Measurements from ENCODE around the gene NT5DC1. TPM values are rescaled to one million over a fixed set of nuclear protein-coding genes. Genes with fewer than 3 reads are reported as not detected.
"Not testable (repeated sequence)": the region's sequence is repeated elsewhere in the genome, so short reads cannot be mapped to it uniquely, and the experiment has no call there.

Gene NT5DC1
- total RNA-seq, 4 donors from 2014 or later: 7.4 to 12.9 (median 11.4) TPM

- Histone ChIP-seq H3K9me3 (no peaks in the 10 kb centered on the region), H3K27ac (no peak overlapping the region), H3K4me1 (no peaks in the 10 kb centered on the region), H3K4me3 (no peak overlapping the region), H3K36me3 (no peaks in the 10 kb centered on the region), H3K27me3 (no peaks in the 10 kb centered on the region)
- TF ChIP-seq CTCF (IDR thresholded peaks at IDR 0.05) (no peak), POLR2AphosphoS5 (IDR thresholded peaks at IDR 0.05) (no peak), EP300 (IDR thresholded peaks at IDR 0.05) (no peak), POLR2A (IDR thresholded peaks at IDR 0.05) (no peak)
- DNase-seq (ENCODE audit: low spot score in 2 of 2): no peak
Measured at GRCh38 chr6:116088946-116089345, 11.7 kb upstream of the NT5DC1 start.

- DNase-seq (ENCODE audit: low spot score in 2 of 2): no peak
- Histone ChIP-seq H3K4me3 (no peak overlapping the region), H3K4me1 (no peaks in the 10 kb centered on the region), H3K36me3 (no peaks in the 10 kb centered on the region), H3K27ac (no peak overlapping the region), H3K9me3 (no peaks in the 10 kb centered on the region), H3K27me3 (no peaks in the 10 kb centered on the region)
- no peak for TF ChIP-seq CTCF (IDR thresholded peaks at IDR 0.05)
- no peak for TF ChIP-seq POLR2AphosphoS5 (IDR thresholded peaks at IDR 0.05)
- TF ChIP-seq POLR2A (IDR thresholded peaks at IDR 0.05): no peak
- TF ChIP-seq EP300 (IDR thresholded peaks at IDR 0.05): no peak
- WGBS: 90% methylated on average over 2 of the region's 2 CpGs
Measured at GRCh38 chr6:116090251-116090650, 10.4 kb upstream of the NT5DC1 start.

DNA sequence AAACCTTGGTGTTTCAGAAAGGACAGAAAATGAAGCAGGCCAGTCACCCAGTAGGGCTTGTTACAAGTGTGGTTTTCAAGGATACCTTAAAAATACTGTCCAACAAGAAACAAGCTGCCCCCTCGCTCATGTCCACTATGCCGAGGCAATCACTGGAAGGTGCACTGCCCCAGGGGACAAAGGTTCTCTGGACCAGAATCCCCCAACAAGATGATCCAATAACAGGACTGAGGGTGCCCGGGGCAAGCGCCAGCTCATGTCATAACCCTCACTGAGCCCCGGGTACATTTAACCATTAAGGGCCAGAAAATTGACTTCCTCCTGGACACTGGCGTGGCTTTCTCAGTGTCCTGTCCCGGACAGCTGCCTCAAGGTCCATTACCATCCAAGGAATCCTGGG is 6.6 kb upstream of the NT5DC1 start:
- Histone ChIP-seq H3K27ac (no peak overlapping the region), H3K4me3 (no peak overlapping the region), H3K36me3 (no peaks in the 10 kb centered on the region), H3K9me3 (no peaks in the 10 kb centered on the region), H3K4me1 (no peaks in the 10 kb centered on the region), H3K27me3 (no peaks in the 10 kb centered on the region)
- TF ChIP-seq EP300 (IDR thresholded peaks at IDR 0.05): no peak
- no peak for TF ChIP-seq POLR2A (IDR thresholded peaks at IDR 0.05)
- TF ChIP-seq CTCF (IDR thresholded peaks at IDR 0.05): no peak
- TF ChIP-seq POLR2AphosphoS5 (IDR thresholded peaks at IDR 0.05): no peak
- 94% methylated on average over 5 of the region's 7 CpGs for WGBS
- DNase-seq (ENCODE audit: low spot score in 2 of 2): no peak

- H3K9me3 ChIP-seq; H3K4me3 ChIP-seq; H3K36me3 ChIP-seq; H3K27me3 ChIP-seq; H3K27ac ChIP-seq; DNase-seq (ENCODE audit: low spot score in 2 of 2); H3K4me1 ChIP-seq: not testable (repeated sequence)
- 95% methylated on average over 9 of the region's 9 CpGs for WGBS
Measured at GRCh38 chr6:116096048-116096759, 4.4 kb upstream of the NT5DC1 start.

GRCh38 chr6:116096979-116097816 is 3.5 kb upstream of the NT5DC1 start:
- Histone ChIP-seq H3K27me3 (no peaks in the 10 kb centered on the region), H3K4me1 (peaks cover 19% of the 10 kb centered on the region), H3K36me3 (no peaks in the 10 kb centered on the region), H3K4me3 (no peak overlapping the region), H3K9me3 (no peaks in the 10 kb centered on the region), H3K27ac (no peak overlapping the region)
- 29% methylated on average over 2 of the region's 2 CpGs for WGBS
- no peak for DNase-seq (ENCODE audit: low spot score in 2 of 2)
- TF ChIP-seq EP300 (IDR thresholded peaks at IDR 0.05) (no peak), POLR2AphosphoS5 (IDR thresholded peaks at IDR 0.05) (no peak), CTCF (IDR thresholded peaks at IDR 0.05) (peak in 1 of 2 donors; percentile 36), POLR2A (IDR thresholded peaks at IDR 0.05) (no peak)
